Measurements from ENCODE around the gene CPLX3. TPM values are rescaled to one million over a fixed set of nuclear protein-coding genes. Genes with fewer than 3 reads are reported as not detected.

The CPLX3 gene
- total RNA-seq, 1 experiment from 2014 or later, result not detected

GRCh38 chr15:74788042-74788682 lies 38.3 kb upstream of the CPLX3 start:
- Histone ChIP-seq H2BK120ac (ENCODE audit: low read depth, low read length, poor library complexity, severe bottlenecking) (no peak overlapping the region), H3K27me3 (ENCODE audit: insufficient read depth, low read length) (no peaks in the 10 kb centered on the region; the same call in 1 of the 2 replicates), H2AFZ (ENCODE audit: low read length) (no peak overlapping the region), H2BK12ac (ENCODE audit: insufficient read length, low read depth, low read length) (no peak overlapping the region), H3K14ac (ENCODE audit: insufficient read depth, low read length) (no peak overlapping the region), H4K8ac (replicated peaks; ENCODE audit: insufficient read length, low read depth, low read length) (no peak overlapping the region), H3K4me1 (ENCODE audit: insufficient read depth, low read length) (peaks cover 7% of the 10 kb centered on the region; the same call in 1 of the 2 replicates), H2BK20ac (ENCODE audit: low read depth, low read length, poor library complexity, severe bottlenecking) (no peak overlapping the region), H3K9me3 (ENCODE audit: control insufficient read depth, low read depth, low read length) (no peaks in the 10 kb centered on the region), H2BK5ac (ENCODE audit: insufficient read length, low read length) (no peak overlapping the region), H4K91ac (ENCODE audit: insufficient read length, low read depth, low read length) (no peak overlapping the region), H3K27ac (ENCODE audit: insufficient read length, low read depth, low read length) (no peak overlapping the region), H4K20me1 (ENCODE audit: control insufficient read depth, insufficient read depth, insufficient read length) (no peaks in the 10 kb centered on the region), H3K79me1 (ENCODE audit: insufficient read depth, low read depth, low read length, poor library complexity, severe bottlenecking) (no peaks in the 10 kb centered on the region), H2AK5ac (ENCODE audit: insufficient read length, low read length) (no peak overlapping the region), H3K4ac (ENCODE audit: low read depth, low read length) (no peak overlapping the region), H2BK15ac (ENCODE audit: low read depth, low read length) (no peak overlapping the region), H3T11ph (ENCODE audit: low read length) (no peak overlapping the region), H3K56ac (ENCODE audit: insufficient read length, low read depth, low read length) (no peak overlapping the region), H3K9ac (ENCODE audit: extremely low read depth, insufficient read length, low read length) (no peak overlapping the region), H3K23me2 (ENCODE audit: insufficient read length, low read depth, low read length, poor library complexity, severe bottlenecking) (no peaks in the 10 kb centered on the region), H3K4me2 (ENCODE audit: insufficient read depth, insufficient read length, low read length) (no peak overlapping the region), H3K23ac (ENCODE audit: insufficient read length, low read depth, low read length) (no peak overlapping the region), H4K5ac (ENCODE audit: insufficient read length, low read depth, low read length) (no peak overlapping the region), H3K79me2 (ENCODE audit: insufficient read depth, low read length) (no peaks in the 10 kb centered on the region), H3K18ac (ENCODE audit: insufficient read length, low read depth, low read length) (no peak overlapping the region)
- DNase-seq, result no peak
- peaks cover 39 to 45% of the 10 kb centered on the region in 2 experiments for H3K4me1 Mint-ChIP-seq
- peak overlapping the region in 2 of 3 experiments; percentile 48 to 63; a peak in 2 of 7 replicates for H3K27ac Mint-ChIP-seq
- H3K9me3 Mint-ChIP-seq, result no peaks in the 10 kb centered on the region; a peak in 1 of 5 replicates
- WGBS (ENCODE audit: extremely low coverage, insufficient read length, low lambda C conversion rate), result no CpG with 5 or more reads among the region's 7 CpGs
- H3K4me3 Mint-ChIP-seq, result peak overlapping the region in 1 of 2 experiments; percentile 54; a peak in 2 of 5 replicates
- H3K36me3 Mint-ChIP-seq (ENCODE audit: insufficient read depth in 1 of 3, low read depth in 3 of 3), result peaks cover 0 to 5% (median 4%) of the 10 kb centered on the region in 3 experiments; a peak in 4 of 7 replicates
- H3K27me3 Mint-ChIP-seq (ENCODE audit: low read depth), result no peaks in the 10 kb centered on the region; the same call in 1 of the 2 replicates
- 0 out of 3 replicates have a peak, but pooled peaks have one; percentile 37 for TF ChIP-seq CTCF (conservative IDR thresholded peaks at IDR 0.05)

Data from H9 (cell line).